ENCODE results near the gene SLC24A3.

The SLC24A3 gene

GRCh38 chr20:19460386-19460785, 247.9 kb downstream of the SLC24A3 start (continued):
- no peak for TF ChIP-seq BCL6B (tag by site-specific recombination; IDR thresholded peaks at IDR 0.05)

GRCh38 chr20:19462491-19462890, 250.0 kb downstream of the SLC24A3 start:
- H3K4me1 ChIP-seq (ENCODE audit: control insufficient read depth, insufficient read depth, low read length): no peaks in the 10 kb centered on the region
- no peaks in the 10 kb centered on the region for H3K9me3 ChIP-seq (ENCODE audit: control insufficient read depth, insufficient read depth, low read depth, low read length)
- ChIA-PET CTCF (no interaction called here), POLR2A (no interaction called here)
- no peak overlapping the region for H3K27ac ChIP-seq (ENCODE audit: extremely low read depth, low read depth, low read length)
- no peaks in the 10 kb centered on the region for H3K36me3 ChIP-seq (ENCODE audit: control insufficient read depth in 2 of 2, insufficient read depth in 1 of 2, low read length in 2 of 2)
- H3K4me3 ChIP-seq (ENCODE audit: low read depth, low read length): no peak overlapping the region
- no peak for TF ChIP-seq ZNF148 (tag by site-specific recombination; IDR thresholded peaks at IDR 0.05; ENCODE audit: borderline replicate concordance)
- no peak for TF ChIP-seq ZNF239 (tag by site-specific recombination; IDR thresholded peaks at IDR 0.05)
- no peak for TF ChIP-seq ZFP3 (tag by site-specific recombination; IDR thresholded peaks at IDR 0.05; ENCODE audit: low read depth)
- TF ChIP-seq ATF2 (tag by site-specific recombination; IDR thresholded peaks at IDR 0.05; ENCODE audit: low read depth): no peak
- TF ChIP-seq ZNF549 (tag by site-specific recombination; IDR thresholded peaks at IDR 0.05): no peak
- no peak for TF ChIP-seq INSM2 (tag by site-specific recombination; IDR thresholded peaks at IDR 0.05)
- TF ChIP-seq ZNF692 (tag by site-specific recombination; IDR thresholded peaks at IDR 0.05): no peak
- TF ChIP-seq ZNF560 (tag by site-specific recombination; IDR thresholded peaks at IDR 0.05; ENCODE audit: borderline replicate concordance): no peak
- TF ChIP-seq ZNF623 (tag by site-specific recombination; IDR thresholded peaks at IDR 0.05): no peak
- no peak for TF ChIP-seq ZNF280C (tag by site-specific recombination; IDR thresholded peaks at IDR 0.05)
- no peak for TF ChIP-seq PBX3 (CRISPR knock-in tag; IDR thresholded peaks at IDR 0.05)
- TF ChIP-seq ZNF76 (tag by site-specific recombination; IDR thresholded peaks at IDR 0.05; ENCODE audit: borderline replicate concordance, low read depth): no peak
- no peak for TF ChIP-seq ZNF175 (tag by site-specific recombination; IDR thresholded peaks at IDR 0.05)
- no peak for TF ChIP-seq PRDM2 (tag by site-specific recombination; IDR thresholded peaks at IDR 0.05; ENCODE audit: borderline replicate concordance)
- no peak for TF ChIP-seq RBAK (tag by site-specific recombination; IDR thresholded peaks at IDR 0.05)
- TF ChIP-seq KLF8 (tag by site-specific recombination; IDR thresholded peaks at IDR 0.05): no peak
- no peak for TF ChIP-seq OSR2 (tag by site-specific recombination; IDR thresholded peaks at IDR 0.05)
